HG03159 (cell line): Measurements from ENCODE around the gene NEUROG2.
A peak's percentile ranks its signal among the peaks of the same experiment; 100 is the strongest.
"Not testable (repeated sequence)": the region's sequence is repeated elsewhere in the genome, so short reads cannot be mapped to it uniquely, and the experiment has no call there.

Experiments used
- ATAC-seq: cut with Tn5 transposase; IDR thresholded peaks from one replicate; pipeline ENCODE4 v1.9.1; 2021; ENCODE audit warnings: mild to moderate bottlenecking, moderate library complexity; ENCODE audit not compliant: unreplicated experiment

The NEUROG2 gene

DNA sequence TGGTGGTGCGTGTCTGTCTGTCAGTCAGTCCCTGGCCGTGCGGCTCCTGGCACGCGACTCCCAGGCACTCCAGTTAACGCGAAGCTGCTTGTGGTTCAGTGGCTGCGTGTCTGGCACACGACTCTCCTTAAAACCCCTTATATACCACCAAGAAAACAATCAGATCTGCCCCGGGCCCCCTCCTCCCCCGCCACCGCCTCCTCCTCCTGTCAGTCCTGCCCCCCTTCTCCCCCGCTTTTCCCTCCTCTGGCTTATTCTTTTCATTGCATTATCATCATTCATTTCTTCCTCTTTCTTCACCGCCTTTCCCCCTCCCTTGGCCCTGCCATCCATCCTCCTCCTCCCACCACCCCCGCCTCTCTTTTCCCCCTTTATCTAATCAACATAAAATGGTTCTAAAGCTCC lies at the start of gene NEUROG2:
Gene NEUROG2, minus strand, starts transcription at position 115 of the 405 bp plus-strand sequence. CDS start 705 bp downstream, outside the sequence.
- ATAC-seq = no peak

DNA sequence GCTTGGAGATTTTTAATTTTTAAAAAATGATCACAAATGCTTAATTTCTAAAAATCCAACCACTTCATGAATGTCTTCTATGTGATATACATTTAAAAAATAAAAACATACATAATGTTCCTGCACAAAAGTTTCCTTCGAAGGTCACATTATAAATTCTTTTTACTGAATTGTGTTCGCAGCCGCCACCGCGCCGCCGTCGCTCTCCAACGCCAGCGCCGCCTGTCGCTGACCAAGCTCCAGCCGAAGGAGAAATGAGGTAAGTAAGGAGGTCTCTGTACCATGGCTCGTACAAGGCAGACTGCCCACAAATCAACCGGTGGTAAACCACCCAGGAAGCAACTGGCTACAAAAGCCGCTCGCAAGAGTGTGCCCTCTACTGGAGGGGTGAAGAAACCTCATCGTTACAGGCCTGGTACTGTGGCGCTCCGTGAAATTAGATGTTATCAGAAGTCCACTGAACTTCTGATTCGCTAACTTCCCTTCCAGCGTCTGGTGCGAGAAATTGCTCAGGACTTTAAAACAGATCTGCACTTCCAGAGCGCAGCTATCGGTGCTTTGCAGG lies 48.8 kb upstream of the NEUROG2 start:
- ATAC-seq = no peak

- no peak for ATAC-seq
Observed at GRCh38 chr4:112563431-112564200, 47.6 kb upstream of the NEUROG2 start.

GRCh38 chr4:112562254-112562879 lies 46.4 kb upstream of the NEUROG2 start:
- no peak for ATAC-seq

GRCh38 chr4:112560084-112560483 lies 44.1 kb upstream of the NEUROG2 start:
- peak; percentile 78 for ATAC-seq

- no peak for ATAC-seq
Observed at GRCh38 chr4:112559053-112559452, 43.1 kb upstream of the NEUROG2 start.

DNA sequence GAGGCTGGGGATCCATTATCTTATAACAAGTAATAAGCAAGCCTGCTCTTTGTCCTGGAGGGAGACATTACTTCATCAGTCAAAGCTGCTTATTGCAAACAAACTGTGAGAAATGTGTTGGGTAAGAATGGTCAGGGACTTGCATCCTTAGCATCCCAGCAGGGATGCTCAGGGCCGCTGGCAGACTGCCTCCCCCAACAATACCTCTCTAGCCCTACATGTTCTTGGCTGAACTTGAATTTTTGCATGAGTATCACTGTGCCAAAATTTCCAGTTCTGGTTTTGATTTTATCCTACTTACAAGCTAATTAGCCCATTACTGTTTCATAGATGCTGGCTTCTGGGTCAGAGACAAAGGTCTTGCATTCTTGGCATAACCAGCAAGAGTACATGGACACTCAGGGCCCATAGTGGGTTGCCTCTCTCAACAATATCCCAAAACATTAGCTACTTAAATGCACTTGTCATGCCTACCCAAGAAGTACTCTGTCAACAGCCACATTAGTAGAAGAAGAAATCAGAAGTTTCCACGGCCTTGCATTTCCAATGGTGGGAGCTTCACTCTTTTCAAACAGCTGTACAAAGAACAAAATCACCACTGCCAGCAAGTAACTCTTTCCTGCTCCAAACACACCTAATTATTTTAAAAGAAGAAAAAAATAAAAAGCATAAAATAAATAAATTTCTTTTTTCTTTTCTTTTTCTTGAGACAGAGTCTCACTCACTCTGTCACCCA lies 41.9 kb upstream of the NEUROG2 start:
- no peak for ATAC-seq

DNA sequence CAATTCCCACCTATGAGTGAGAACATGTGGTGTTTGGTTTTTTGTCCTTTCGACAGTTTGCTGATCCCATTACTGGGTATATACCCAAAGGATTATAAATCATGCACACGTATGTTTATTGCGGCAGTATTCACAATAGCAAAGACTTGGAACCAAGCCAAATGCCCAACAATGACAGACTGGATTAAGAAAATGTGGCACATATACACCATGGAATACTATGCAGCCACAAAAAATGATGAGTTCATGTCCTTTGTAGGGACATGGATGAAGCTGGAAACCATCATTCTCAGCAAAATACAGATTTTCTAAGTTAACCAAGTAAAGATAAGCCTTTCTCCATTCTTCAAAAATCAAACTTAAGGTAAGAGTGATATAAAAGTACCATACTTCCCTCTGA lies 38.3 kb upstream of the NEUROG2 start:
- not testable (repeated sequence) for ATAC-seq

- no peak for ATAC-seq
Observed at GRCh38 chr4:112552668-112553067, 36.7 kb upstream of the NEUROG2 start.

- no peak for ATAC-seq
Observed at GRCh38 chr4:112550728-112551127, 34.7 kb upstream of the NEUROG2 start.

GRCh38 chr4:112546476-112546875 lies 30.5 kb upstream of the NEUROG2 start:
- no peak for ATAC-seq

GRCh38 chr4:112545346-112545745 lies 29.4 kb upstream of the NEUROG2 start:
- ATAC-seq = no peak

GRCh38 chr4:112540695-112541094 lies 24.7 kb upstream of the NEUROG2 start:
- ATAC-seq = no peak

- ATAC-seq = no peak
Observed at GRCh38 chr4:112536123-112536522, 20.1 kb upstream of the NEUROG2 start.

DNA sequence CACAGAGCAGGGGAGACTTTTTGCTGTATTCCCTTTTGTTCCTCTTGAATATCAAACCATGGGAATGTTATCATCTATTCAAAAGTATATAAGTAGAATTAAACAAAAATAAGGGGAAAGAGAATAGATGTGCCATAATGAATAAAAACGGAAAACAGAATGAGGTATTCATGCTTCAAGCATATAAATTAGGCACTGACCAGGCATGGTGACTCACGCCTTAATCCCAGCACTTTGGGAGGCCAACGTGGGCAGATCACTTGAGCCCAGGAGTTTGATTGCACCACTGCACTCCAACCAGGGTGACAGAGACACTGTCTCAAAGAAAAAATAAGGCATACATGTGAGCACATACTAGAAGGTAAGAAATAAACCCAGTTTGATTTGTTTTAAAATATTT lies 16.3 kb upstream of the NEUROG2 start:
- no peak for ATAC-seq

DNA sequence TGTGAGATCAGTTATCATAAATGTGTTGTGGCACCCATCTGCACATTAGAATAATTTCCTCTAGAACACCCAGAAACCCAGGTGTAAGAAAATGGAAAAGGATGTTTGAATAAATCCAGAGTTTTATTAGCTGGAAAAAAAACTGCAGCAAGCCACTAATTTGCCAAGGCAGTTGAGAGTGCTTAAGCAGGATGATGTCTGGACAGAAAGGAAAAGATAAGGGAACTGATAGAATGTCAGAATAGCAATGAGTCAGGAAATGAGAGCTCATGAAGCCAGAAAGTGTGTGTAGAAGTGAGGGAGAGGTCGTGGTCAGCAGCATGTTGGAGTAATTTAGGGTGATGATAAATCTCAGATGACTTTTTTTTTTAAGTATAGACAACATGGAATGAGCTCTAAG lies 15.2 kb upstream of the NEUROG2 start:
- no peak for ATAC-seq

DNA sequence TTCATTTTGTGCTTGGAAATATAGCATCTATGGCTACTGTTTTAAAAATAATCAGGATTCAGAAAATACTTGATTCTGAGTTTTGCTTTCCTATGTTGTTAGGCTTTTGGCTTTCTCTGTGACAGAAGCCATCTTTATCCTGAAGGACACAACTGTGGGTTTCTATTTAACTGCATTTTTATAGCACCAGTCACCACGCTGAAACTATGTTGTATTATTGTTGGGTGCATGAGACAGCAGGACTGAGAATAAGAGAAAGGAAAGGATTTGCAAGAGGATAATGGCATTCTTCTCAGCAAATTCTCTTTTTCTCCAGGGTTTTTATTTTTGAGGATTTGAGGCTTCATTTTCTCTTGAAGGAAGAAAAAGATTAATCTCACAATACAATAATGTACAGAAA lies 10.1 kb upstream of the NEUROG2 start:
- ATAC-seq = no peak

DNA sequence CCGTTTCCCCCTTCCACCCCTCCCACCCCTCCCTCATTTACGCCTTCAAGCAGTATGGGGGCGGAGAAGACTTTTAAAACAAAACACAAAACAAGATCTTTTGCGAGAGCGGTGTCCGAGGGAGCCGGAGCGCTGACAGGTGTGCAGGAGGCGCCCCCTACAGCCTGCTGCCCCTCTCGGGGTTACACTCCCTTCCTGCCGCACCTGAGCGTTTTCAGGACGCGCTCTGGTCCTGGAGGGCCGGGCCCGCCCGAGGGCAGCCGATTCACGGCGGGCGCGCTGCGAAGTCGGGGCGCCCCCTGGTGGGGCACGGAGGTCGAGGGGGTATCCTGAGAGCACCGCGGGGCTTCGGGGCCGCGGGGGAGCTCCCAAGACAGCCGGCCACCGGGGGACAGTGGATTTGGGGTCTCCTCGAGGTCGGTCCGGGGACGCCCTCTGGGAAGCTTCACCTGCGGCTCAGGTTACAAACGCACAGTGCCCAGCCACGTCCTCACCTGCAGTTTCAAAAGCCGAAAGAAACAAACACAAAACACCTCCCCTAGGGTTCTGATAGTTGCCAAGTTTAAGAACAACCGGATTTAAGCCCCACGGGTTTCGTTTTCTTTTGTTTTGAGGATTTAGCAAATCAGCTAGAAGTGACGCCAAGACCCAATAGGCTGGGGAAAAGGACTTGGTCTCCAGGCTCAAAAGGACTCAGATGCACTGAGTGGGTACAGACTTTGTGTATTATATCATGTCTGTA lies 8.0 kb upstream of the NEUROG2 start:
- peak; percentile 74 for ATAC-seq

- peak; percentile 45 for ATAC-seq
Observed at GRCh38 chr4:112523008-112523721, 7.2 kb upstream of the NEUROG2 start.

DNA sequence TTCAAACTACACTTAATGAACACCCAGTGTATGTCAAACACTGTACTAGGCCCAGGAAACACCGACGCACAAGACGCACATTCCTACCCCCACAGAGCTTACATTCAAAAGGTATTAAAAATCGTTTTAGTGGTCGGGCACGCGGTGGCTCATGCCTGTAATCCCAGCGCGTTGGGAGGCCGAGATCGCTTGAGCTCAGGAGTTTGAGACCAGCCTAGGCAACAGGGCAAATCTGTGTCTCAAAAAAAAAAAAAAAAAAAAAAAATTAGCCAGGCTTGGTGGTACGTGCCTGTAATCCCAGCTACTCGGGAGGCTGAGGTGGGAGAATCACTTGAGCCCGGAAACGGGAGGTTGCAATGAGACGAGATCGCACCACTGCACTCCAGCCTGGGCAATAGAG lies 6.5 kb upstream of the NEUROG2 start:
- ATAC-seq = not testable (repeated sequence)
